T-helper 1 cell treated with Interleukin-12 subunit alpha and Interleukin-12 subunit beta and Interleukin-4 antibody, amounts not matched to agents 30 μg/mL and 1 μg/mL, for 36 hours (primary cell): ENCODE data around the gene SACM1L.
"Not testable (repeated sequence)": the region's sequence is repeated elsewhere in the genome, so short reads cannot be mapped to it uniquely, and the experiment has no call there.

ENCODE experiments used
- H3K27ac Mint-ChIP-seq: one replicate; pipeline ENCODE4 v1.8.0; 2021; ENCODE audit warnings: mild to moderate bottlenecking, mixed read lengths
- H3K27me3 Mint-ChIP-seq: one replicate; pipeline ENCODE4 v1.8.0; 2021; ENCODE audit warnings: low read depth, mixed read lengths
- H3K36me3 Mint-ChIP-seq: one replicate; pipeline ENCODE4 v1.8.0; 2021; ENCODE audit warnings: low read depth, mixed read lengths
- H3K4me1 Mint-ChIP-seq: one replicate; pipeline ENCODE4 v1.8.0; 2021; ENCODE audit warnings: low read depth, mixed read lengths
- H3K4me3 Mint-ChIP-seq: one replicate; pipeline ENCODE4 v1.8.0; 2021; ENCODE audit warnings: mild to moderate bottlenecking, moderate library complexity, mixed read lengths
- H3K9me3 Mint-ChIP-seq: one replicate; pipeline ENCODE4 v1.8.0; 2021; ENCODE audit warnings: mixed read lengths

SACM1L gene

GRCh38 chr3:45693941-45694521 lies 4.8 kb downstream of the SACM1L start:
- peaks cover 2% of the 10 kb centered on the region for H3K27me3 Mint-ChIP-seq
- H3K9me3 Mint-ChIP-seq = no peaks in the 10 kb centered on the region
- H3K27ac Mint-ChIP-seq = peak overlapping the region; percentile 90
- peak overlapping the region; percentile 66 for H3K4me3 Mint-ChIP-seq
- H3K4me1 Mint-ChIP-seq = peaks cover 47% of the 10 kb centered on the region
- H3K36me3 Mint-ChIP-seq = peaks cover 43% of the 10 kb centered on the region

- H3K4me1 Mint-ChIP-seq = peaks cover 47% of the 10 kb centered on the region
- H3K9me3 Mint-ChIP-seq, H3K4me3 Mint-ChIP-seq, H3K27me3 Mint-ChIP-seq: not testable (repeated sequence)
- H3K27ac Mint-ChIP-seq = peak overlapping the region; percentile 90
- peaks cover 42% of the 10 kb centered on the region for H3K36me3 Mint-ChIP-seq
These were observed 6.0 kb downstream of the SACM1L start for GRCh38 chr3:45695166-45695565.

GRCh38 chr3:45700570-45701073 lies 11.4 kb downstream of the SACM1L start:
- H3K27me3 Mint-ChIP-seq = no peaks in the 10 kb centered on the region
- no peak overlapping the region for H3K27ac Mint-ChIP-seq
- H3K4me1 Mint-ChIP-seq = peaks cover 20% of the 10 kb centered on the region
- H3K36me3 Mint-ChIP-seq = peaks cover 20% of the 10 kb centered on the region
- no peaks in the 10 kb centered on the region for H3K9me3 Mint-ChIP-seq
- H3K4me3 Mint-ChIP-seq = no peak overlapping the region

DNA sequence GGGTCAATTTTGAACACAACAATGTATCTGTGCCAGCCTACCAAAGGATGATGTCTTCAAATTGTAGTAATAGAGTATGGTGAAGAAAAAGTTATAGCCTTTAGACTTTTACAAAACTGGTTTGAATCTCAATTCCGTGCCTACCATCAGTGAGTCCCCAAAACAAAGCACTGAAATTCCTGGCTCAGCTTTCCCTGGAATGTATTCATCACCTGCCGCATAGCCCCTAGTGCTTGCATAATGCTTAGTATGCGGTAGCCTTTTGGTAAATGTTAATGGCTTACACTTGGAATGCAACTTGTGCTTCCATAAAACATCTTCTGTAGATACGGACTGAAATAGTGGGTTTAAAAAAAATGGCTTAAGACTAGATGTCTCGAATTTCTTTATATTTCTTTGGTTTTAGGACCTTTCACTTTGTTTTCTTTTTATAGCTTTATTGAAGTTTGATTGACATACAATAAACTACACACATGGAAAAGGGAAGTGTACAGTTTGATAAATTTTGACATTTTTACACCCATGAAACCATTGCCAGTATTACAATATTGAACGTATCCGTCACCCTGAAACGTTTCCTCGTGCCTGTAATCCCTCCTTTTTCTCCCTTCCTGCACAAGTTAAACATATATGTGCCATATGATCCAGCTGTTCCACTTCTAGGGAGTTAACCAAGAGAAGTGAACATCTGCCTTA lies 12.1 kb downstream of the SACM1L start:
- no peak overlapping the region for H3K27ac Mint-ChIP-seq
- peaks cover 19% of the 10 kb centered on the region for H3K4me1 Mint-ChIP-seq
- H3K27me3 Mint-ChIP-seq = no peaks in the 10 kb centered on the region
- peaks cover 22% of the 10 kb centered on the region for H3K36me3 Mint-ChIP-seq
- H3K9me3 Mint-ChIP-seq = no peaks in the 10 kb centered on the region
- H3K4me3 Mint-ChIP-seq = no peak overlapping the region

DNA sequence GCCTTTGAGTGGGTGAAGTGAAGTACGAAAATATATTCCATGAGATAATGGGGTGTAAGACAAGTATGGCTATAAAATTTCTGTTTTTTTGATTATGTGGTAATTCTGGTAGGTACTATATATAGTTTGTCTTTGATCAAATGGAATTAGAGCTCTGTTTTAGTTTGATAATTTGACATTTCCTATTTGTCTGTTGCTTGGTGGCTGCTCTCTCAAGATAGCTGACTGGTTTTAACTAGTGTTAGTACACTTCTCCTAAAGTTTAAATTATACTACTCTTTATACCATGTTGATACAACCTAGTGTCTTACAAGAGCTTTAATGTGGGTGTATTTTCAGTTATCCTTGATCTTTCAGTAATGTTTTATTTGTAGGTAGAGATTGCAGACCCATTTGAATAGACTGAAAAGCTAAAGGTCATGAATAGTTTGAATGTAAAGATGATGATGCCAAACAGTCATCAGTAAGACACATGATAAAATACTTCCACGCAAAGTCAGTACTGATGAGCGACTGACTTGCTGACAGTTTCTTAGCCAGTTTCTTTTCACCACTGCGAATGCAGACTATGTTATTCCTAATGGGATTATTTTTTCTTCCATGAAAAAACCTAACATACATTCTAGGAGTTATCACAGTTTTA lies 15.2 kb downstream of the SACM1L start:
- H3K27ac Mint-ChIP-seq = no peak overlapping the region
- H3K9me3 Mint-ChIP-seq = no peaks in the 10 kb centered on the region
- peaks cover 17% of the 10 kb centered on the region for H3K4me1 Mint-ChIP-seq
- no peak overlapping the region for H3K4me3 Mint-ChIP-seq
- no peaks in the 10 kb centered on the region for H3K27me3 Mint-ChIP-seq
- peaks cover 33% of the 10 kb centered on the region for H3K36me3 Mint-ChIP-seq

- no peaks in the 10 kb centered on the region for H3K27me3 Mint-ChIP-seq
- H3K4me3 Mint-ChIP-seq = no peak overlapping the region
- H3K4me1 Mint-ChIP-seq = peaks cover 19% of the 10 kb centered on the region
- no peak overlapping the region for H3K27ac Mint-ChIP-seq
- peaks cover 42% of the 10 kb centered on the region for H3K36me3 Mint-ChIP-seq
- no peaks in the 10 kb centered on the region for H3K9me3 Mint-ChIP-seq
These were observed 16.9 kb downstream of the SACM1L start for GRCh38 chr3:45705839-45706808.

DNA sequence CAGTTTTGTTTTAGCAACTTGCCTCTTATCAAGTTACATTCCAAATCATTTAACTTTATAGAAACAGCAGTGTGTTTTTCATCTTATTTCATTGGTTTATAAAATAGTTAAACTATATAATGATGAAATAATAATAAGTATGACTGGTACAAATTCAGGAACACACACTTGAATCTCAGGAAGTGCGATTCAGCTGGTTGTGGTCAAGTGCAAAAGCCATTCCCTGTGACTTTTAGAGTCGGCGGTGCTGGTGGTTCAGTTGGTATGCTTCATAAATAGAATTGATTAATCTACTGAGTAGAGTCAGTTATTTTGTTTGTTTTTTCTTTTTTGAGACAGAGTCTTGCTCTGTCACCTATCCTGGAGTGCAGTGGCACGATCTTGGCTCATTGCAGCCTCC lies 22.7 kb downstream of the SACM1L start:
- Mint-ChIP-seq H3K27me3 (no peaks in the 10 kb centered on the region), H3K27ac (no peak overlapping the region), H3K36me3 (peaks cover 44% of the 10 kb centered on the region), H3K9me3 (no peaks in the 10 kb centered on the region), H3K4me3 (no peak overlapping the region), H3K4me1 (peaks cover 7% of the 10 kb centered on the region)

DNA sequence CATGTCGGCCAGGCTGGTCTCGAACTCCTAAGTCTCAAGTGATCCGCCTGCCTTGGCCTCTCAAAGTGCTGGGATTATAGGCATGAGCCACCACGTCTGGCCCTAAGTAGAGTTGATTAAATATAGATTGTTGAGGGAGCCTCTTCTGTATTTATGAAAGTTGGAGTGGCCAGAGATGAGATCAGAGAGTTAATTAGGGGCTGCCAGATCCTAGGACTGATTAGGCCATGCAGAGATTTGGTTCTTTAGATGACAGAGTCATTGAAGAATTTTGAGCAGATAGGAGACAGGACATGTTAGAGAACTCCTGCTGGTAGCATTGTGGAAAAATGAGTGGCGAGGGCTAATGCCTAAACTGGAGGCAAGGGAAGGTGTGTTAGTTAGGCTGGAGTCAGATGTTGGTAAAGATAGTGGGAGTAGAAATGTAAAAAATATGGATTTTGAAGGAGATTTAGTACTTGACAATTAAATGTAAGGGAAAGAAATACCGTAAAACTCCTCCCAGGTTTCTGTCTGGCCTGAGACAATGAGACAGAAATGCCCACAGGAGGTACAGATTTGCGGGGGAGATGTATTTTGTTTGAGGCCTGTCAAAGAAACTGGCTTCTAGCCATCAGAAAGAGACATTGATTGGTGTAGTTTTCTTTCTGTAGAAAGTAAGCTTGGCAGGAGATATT lies 23.4 kb downstream of the SACM1L start:
- Mint-ChIP-seq H3K27ac (no peak overlapping the region), H3K27me3 (no peaks in the 10 kb centered on the region), H3K4me3 (no peak overlapping the region), H3K4me1 (peaks cover 7% of the 10 kb centered on the region), H3K9me3 (no peaks in the 10 kb centered on the region), H3K36me3 (peaks cover 43% of the 10 kb centered on the region)

DNA sequence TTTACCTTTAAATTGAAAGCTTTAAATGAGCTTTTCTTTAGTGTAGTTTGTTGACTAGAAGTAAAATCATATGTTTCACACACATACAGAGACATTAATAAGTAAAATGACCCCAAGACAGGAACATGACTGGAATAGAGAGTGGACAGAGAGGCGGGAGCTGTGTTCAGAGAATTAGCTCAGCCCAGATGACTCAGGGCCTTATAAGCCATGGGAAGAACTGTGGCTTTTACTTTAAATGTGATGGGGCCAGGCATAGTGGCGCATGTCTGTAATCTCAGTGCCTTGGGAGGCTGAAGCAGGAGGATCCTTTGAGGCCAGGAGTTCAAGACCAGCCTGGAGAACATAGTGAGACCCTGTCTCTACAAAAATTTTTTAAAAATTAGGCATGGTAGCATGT lies 26.7 kb downstream of the SACM1L start:
- H3K36me3 Mint-ChIP-seq = peaks cover 38% of the 10 kb centered on the region
- H3K4me3 Mint-ChIP-seq = no peak overlapping the region
- H3K27me3 Mint-ChIP-seq = no peaks in the 10 kb centered on the region
- H3K27ac Mint-ChIP-seq = no peak overlapping the region
- peaks cover 5% of the 10 kb centered on the region for H3K4me1 Mint-ChIP-seq
- no peaks in the 10 kb centered on the region for H3K9me3 Mint-ChIP-seq

DNA sequence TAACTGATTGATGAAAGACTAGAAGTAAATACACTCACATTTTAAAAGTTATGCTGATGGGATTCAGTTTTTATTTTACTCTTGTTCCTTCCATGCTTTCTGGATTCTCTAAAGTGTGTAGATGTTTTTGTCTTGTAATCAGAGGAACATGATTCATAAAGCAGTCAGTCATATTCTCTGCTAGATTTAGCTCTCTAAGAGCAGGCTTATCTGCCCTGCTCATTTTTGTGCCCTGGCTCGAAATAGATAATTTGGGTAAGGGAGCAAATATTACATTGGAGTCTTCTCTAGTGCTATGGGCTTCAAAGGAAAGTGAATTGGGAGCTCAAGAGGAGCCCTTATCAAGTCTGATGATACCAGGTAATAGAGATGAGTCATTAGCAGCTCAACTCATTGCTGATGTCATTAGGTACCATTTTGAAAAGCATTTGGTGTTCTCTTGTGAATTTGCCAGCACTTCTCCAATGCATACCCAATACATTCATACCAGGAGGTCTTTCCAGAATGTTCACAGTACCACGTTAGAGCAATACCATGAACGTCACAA lies 27.7 kb downstream of the SACM1L start:
- Mint-ChIP-seq H3K4me1 (peaks cover 3% of the 10 kb centered on the region), H3K27ac (no peak overlapping the region), H3K9me3 (no peaks in the 10 kb centered on the region), H3K27me3 (no peaks in the 10 kb centered on the region), H3K4me3 (no peak overlapping the region), H3K36me3 (peaks cover 37% of the 10 kb centered on the region)

- Mint-ChIP-seq H3K4me1 (peaks cover 3% of the 10 kb centered on the region), H3K27ac (peak overlapping the region; percentile 24), H3K27me3 (no peaks in the 10 kb centered on the region), H3K9me3 (no peaks in the 10 kb centered on the region), H3K36me3 (peaks cover 55% of the 10 kb centered on the region), H3K4me3 (no peak overlapping the region)
These were observed 30.7 kb downstream of the SACM1L start for GRCh38 chr3:45719655-45720487.

GRCh38 chr3:45724911-45725310 lies 35.7 kb downstream of the SACM1L start:
- Mint-ChIP-seq H3K27ac (no peak overlapping the region), H3K4me3 (no peak overlapping the region), H3K27me3 (no peaks in the 10 kb centered on the region), H3K36me3 (peaks cover 64% of the 10 kb centered on the region), H3K9me3 (no peaks in the 10 kb centered on the region), H3K4me1 (peaks cover 5% of the 10 kb centered on the region)

DNA sequence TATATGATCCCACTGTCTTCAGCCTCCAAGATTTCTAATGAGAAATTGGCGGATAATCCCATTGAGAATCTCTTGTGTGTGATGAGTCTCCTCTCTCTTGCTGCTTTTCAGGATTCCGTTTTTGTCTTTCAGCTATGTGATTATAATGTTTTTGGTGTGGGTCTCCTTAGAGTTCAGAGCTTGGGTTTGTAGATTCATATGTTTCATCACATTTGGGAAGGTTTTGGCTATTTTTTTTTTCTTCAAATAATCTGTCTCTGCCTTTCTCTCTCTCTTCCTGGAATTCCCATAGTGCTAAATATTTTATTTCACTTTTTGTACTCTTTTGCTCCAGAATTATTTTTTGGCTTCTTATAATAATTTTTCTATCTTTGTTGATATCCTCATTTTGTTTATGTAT lies 40.4 kb downstream of the SACM1L start:
- Mint-ChIP-seq H3K4me1 (peaks cover 6% of the 10 kb centered on the region), H3K27me3 (no peaks in the 10 kb centered on the region), H3K27ac (no peak overlapping the region), H3K4me3 (no peak overlapping the region), H3K9me3 (no peaks in the 10 kb centered on the region), H3K36me3 (peaks cover 57% of the 10 kb centered on the region)
